C4-2B (cell line): Measurements from ENCODE around the gene GRK4.
"Not testable (repeated sequence)": the region's sequence is repeated elsewhere in the genome, so short reads cannot be mapped to it uniquely, and the experiment has no call there.

Experiments used
- CTCF ChIP-seq: fragments of 450-650 bp; conservative IDR thresholded peaks from 2 replicates; pipeline ENCODE4 v1.5.1; 2017; ENCODE audit warnings: mild to moderate bottlenecking
- ZFX ChIP-seq: fragments of 450-650 bp; IDR thresholded peaks from 2 replicates; pipeline ENCODE4 v1.6.1; 2017

GRCh38 chr4:2938411-2938810 lies 25.0 kb upstream of the GRK4 start:
- TF ChIP-seq CTCF, ZFX: not testable (repeated sequence)
